Neural crest cell (in vitro differentiated cells): ENCODE results near the gene DDX60. TPM values are rescaled to one million over a fixed set of nuclear protein-coding genes. Genes with fewer than 3 reads are reported as not detected.
A peak's percentile ranks its signal among the peaks of the same experiment; 100 is the strongest.

Experiments used
- DNase-seq: peaks from one replicate; pipeline ENCODE4 v3.0.0; 2021; ENCODE audit warnings: low read depth, mixed read lengths, low spot score
- H3K27ac Mint-ChIP-seq: one replicate; pipeline ENCODE4 v1.8.0; 2021; ENCODE audit warnings: mild to moderate bottlenecking, mixed read lengths; ENCODE audit not compliant: unreplicated experiment
- H3K27me3 Mint-ChIP-seq: 2 replicates; pipeline ENCODE4 v1.8.0; 2021; ENCODE audit warnings: low read depth, mild to moderate bottlenecking, mixed read lengths
- H3K36me3 Mint-ChIP-seq: 2 replicates; pipeline ENCODE4 v1.8.0; 2021; ENCODE audit warnings: low read depth, mild to moderate bottlenecking, mixed read lengths
- H3K4me1 Mint-ChIP-seq: 2 replicates; pipeline ENCODE4 v1.8.0; 2021; ENCODE audit warnings: mixed read lengths
- H3K4me3 Mint-ChIP-seq: one replicate; pipeline ENCODE4 v1.8.0; 2021; ENCODE audit warnings: mild to moderate bottlenecking, mixed read lengths
- H3K9me3 Mint-ChIP-seq: 2 replicates; pipeline ENCODE4 v1.8.0; 2021; ENCODE audit warnings: mixed read lengths
- total RNA-seq: library from RNA; stranded (reverse); gene quantifications from 2 replicates; pipeline ENCODE4 v1.2.1, GENCODE V29; 2021
- TF ChIP-seq, protein P1 (sequence below): fragments of 200-600 bp; sonication (generic); conservative IDR thresholded peaks from 2 replicates; pipeline ENCODE4 v1.5.0; 2021; ENCODE audit warnings: antibody characterized with exemption, mild to moderate bottlenecking

The DDX60 gene
- total RNA-seq, 1 donor from 2014 or later: 2.1 TPM

DNA sequence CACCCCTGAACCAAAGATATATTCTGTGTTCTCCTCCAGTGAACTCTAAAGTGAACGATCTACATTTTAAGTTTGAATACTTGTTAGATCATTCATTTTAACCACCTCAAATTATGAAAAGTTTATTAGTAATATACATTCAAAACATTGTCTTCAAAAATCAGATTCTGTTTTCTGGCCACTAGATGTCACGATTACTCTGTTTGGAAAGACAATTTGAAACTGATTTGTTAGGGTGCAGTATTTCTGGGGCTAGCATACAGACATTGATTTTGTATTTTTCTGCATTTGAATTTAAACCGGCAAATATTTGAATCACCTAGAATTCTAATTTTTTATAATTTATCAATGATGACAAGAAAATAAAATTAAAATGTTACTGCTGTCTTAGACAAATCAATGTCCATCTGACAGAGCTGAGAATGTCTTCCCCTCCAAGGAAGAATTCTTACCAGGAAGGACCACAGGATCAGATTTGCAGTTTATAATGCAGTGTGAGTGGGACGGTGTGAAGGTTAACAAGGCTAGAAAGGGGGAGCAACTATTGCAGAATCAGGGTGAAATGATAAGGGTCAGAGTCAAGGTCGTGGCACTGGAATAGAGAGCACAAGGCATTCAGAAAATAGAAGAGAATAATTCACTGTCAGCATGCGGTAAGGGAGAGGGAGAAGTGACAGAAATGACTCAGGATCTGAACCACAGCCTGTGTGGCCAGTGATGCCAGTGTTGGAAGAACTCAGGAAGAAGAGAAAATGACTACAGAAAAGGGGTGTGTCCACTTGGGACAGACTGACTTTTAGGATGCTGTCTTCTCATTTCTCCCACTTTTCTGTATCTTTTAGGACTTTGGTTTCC, 134.6 kb downstream of the DDX60 start:
- H3K27ac Mint-ChIP-seq: no peak overlapping the region
- TF ChIP-seq, protein P1, sequence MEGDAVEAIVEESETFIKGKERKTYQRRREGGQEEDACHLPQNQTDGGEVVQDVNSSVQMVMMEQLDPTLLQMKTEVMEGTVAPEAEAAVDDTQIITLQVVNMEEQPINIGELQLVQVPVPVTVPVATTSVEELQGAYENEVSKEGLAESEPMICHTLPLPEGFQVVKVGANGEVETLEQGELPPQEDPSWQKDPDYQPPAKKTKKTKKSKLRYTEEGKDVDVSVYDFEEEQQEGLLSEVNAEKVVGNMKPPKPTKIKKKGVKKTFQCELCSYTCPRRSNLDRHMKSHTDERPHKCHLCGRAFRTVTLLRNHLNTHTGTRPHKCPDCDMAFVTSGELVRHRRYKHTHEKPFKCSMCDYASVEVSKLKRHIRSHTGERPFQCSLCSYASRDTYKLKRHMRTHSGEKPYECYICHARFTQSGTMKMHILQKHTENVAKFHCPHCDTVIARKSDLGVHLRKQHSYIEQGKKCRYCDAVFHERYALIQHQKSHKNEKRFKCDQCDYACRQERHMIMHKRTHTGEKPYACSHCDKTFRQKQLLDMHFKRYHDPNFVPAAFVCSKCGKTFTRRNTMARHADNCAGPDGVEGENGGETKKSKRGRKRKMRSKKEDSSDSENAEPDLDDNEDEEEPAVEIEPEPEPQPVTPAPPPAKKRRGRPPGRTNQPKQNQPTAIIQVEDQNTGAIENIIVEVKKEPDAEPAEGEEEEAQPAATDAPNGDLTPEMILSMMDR: peak; percentile 79
- no peak for DNase-seq
- no peak overlapping the region for H3K4me3 Mint-ChIP-seq
- H3K9me3 Mint-ChIP-seq: no peaks in the 10 kb centered on the region
- H3K27me3 Mint-ChIP-seq: no peaks in the 10 kb centered on the region
- peaks cover 5% of the 10 kb centered on the region for H3K4me1 Mint-ChIP-seq
- no peaks in the 10 kb centered on the region for H3K36me3 Mint-ChIP-seq

- Mint-ChIP-seq H3K27me3 (no peaks in the 10 kb centered on the region), H3K36me3 (no peaks in the 10 kb centered on the region), H3K9me3 (no peaks in the 10 kb centered on the region), H3K4me1 (no peaks in the 10 kb centered on the region), H3K4me3 (no peak overlapping the region), H3K27ac (no peak overlapping the region)
- TF ChIP-seq, protein P1: no peak
- no peak for DNase-seq
Measured at GRCh38 chr4:168177546-168178149, 140.9 kb downstream of the DDX60 start.

DNA sequence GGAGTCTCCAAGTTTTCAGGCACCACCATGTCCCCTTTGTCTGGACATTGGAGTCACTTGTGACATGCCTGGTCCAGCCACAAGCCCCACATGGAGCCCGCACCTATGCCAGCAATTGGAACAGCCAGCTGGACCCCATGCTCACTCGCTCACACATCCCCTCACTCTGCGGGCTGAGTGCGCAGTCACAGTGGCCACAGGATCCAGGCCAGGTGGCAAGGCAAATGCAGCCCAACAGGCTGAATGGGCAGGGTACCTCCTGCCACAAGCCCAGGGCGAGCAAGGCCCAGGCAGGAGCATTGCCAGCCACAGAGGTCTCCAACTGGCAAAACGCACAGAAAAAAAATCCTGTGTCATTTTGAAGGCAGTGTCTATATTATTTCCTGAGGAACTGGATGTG, 144.2 kb downstream of the DDX60 start:
- H3K9me3 Mint-ChIP-seq: peaks cover 2% of the 10 kb centered on the region

GRCh38 chr4:168167714-168168284, 150.8 kb downstream of the DDX60 start:
- H3K27ac Mint-ChIP-seq: no peak overlapping the region
- H3K9me3 Mint-ChIP-seq: peaks cover 2% of the 10 kb centered on the region
- no peak overlapping the region for H3K4me3 Mint-ChIP-seq
- no peaks in the 10 kb centered on the region for H3K27me3 Mint-ChIP-seq
- no peaks in the 10 kb centered on the region for H3K4me1 Mint-ChIP-seq
- no peaks in the 10 kb centered on the region for H3K36me3 Mint-ChIP-seq
- DNase-seq: no peak
- TF ChIP-seq, protein P1: no peak

More for the DNA sequence above, 144.2 kb downstream of the DDX60 start:
- Mint-ChIP-seq H3K4me1 (no peaks in the 10 kb centered on the region), H3K27ac (no peak overlapping the region), H3K27me3 (no peaks in the 10 kb centered on the region), H3K4me3 (no peak overlapping the region), H3K36me3 (no peaks in the 10 kb centered on the region)
- TF ChIP-seq, protein P1: no peak
- DNase-seq: no peak

Other genes with a start within 250 kb of the DDX60 start
- gene ANXA10, start 226.2 kb downstream of the DDX60 start, total RNA-seq: not detected in 2 replicates
- gene DDX60L, start 161.7 kb upstream of the DDX60 start, total RNA-seq: 1.6 and 3.2 TPM in 2 replicates
- 58.7 and 63.6 TPM in 2 replicates for gene PALLD, start 178.3 kb upstream of the DDX60 start, total RNA-seq